Activated CD4-positive, alpha-beta T cell treated with anti-CD3 and anti-CD28 coated beads, Interleukin-2, amount 50 U/mL, for 48 hours (primary cell): ENCODE measurements around the gene TTC7B.

Experiments
- DNase-seq, 2 experiments: peaks; one replicate each; pipeline ENCODE4 v3.0.0-alpha.2; 2020

The TTC7B gene

GRCh38 chr14:90587252-90587910, 228.8 kb downstream of the TTC7B start:
- no peak for DNase-seq

GRCh38 chr14:90585106-90585505, 231.1 kb downstream of the TTC7B start:
- DNase-seq: no peak

GRCh38 chr14:90583916-90584605, 232.2 kb downstream of the TTC7B start:
- DNase-seq: no peak

- DNase-seq: no peak
Observed at GRCh38 chr14:90583427-90583826, 232.8 kb downstream of the TTC7B start.

- DNase-seq: no peak
Observed at GRCh38 chr14:90582166-90582565, 234.1 kb downstream of the TTC7B start.

GRCh38 chr14:90581745-90582144, 234.5 kb downstream of the TTC7B start:
- no peak for DNase-seq

GRCh38 chr14:90580377-90581335, 235.6 kb downstream of the TTC7B start:
- no peak for DNase-seq

GRCh38 chr14:90579816-90580215, 236.4 kb downstream of the TTC7B start:
- DNase-seq: no peak

GRCh38 chr14:90579088-90579487, 237.1 kb downstream of the TTC7B start:
- no peak for DNase-seq

GRCh38 chr14:90578283-90578985, 237.8 kb downstream of the TTC7B start:
- DNase-seq: no peak

- no peak for DNase-seq
Observed at GRCh38 chr14:90577661-90578282, 238.5 kb downstream of the TTC7B start.

- no peak for DNase-seq
Observed at GRCh38 chr14:90576981-90577660, 239.1 kb downstream of the TTC7B start.

- no peak for DNase-seq
Observed at GRCh38 chr14:90576581-90576980, 239.6 kb downstream of the TTC7B start.

- DNase-seq: no peak
Observed at GRCh38 chr14:90575781-90576180, 240.4 kb downstream of the TTC7B start.

- DNase-seq: no peak
Observed at GRCh38 chr14:90575336-90575735, 240.9 kb downstream of the TTC7B start.

GRCh38 chr14:90574188-90575131, 241.8 kb downstream of the TTC7B start:
- DNase-seq: no peak

- DNase-seq: no peak
Observed at GRCh38 chr14:90573385-90574105, 242.7 kb downstream of the TTC7B start.

GRCh38 chr14:90572441-90573150, 243.6 kb downstream of the TTC7B start:
- no peak for DNase-seq
